H9 (cell line): ENCODE results near the gene KCNRG. TPM values are rescaled to one million over a fixed set of nuclear protein-coding genes. Genes with fewer than 3 reads are reported as not detected.

Experiments
- DNase-seq: peaks from one replicate; pipeline ENCODE4 v3.0.0-alpha.2; 2017
- H2AFZ ChIP-seq: one replicate; pipeline ENCODE4 v1.6.1; 2013; ENCODE audit warnings: mild to moderate bottlenecking, low read length, control low read depth, moderate library complexity
- H2AK5ac ChIP-seq: 2 replicates; pipeline ENCODE4 v1.6.1; 2013; ENCODE audit warnings: low read length, control low read depth, mixed read lengths; ENCODE audit not compliant: insufficient read length
- H2BK120ac ChIP-seq: one replicate; pipeline ENCODE4 v1.6.1; 2013; ENCODE audit warnings: low read depth, mild to moderate bottlenecking, low read length, control low read depth, inconsistent platforms; ENCODE audit not compliant: poor library complexity, severe bottlenecking
- H2BK12ac ChIP-seq: 2 replicates; pipeline ENCODE4 v1.6.1; 2013; ENCODE audit warnings: low read length, control low read depth, mixed read lengths, low read depth; ENCODE audit not compliant: insufficient read length
- H2BK15ac ChIP-seq: 2 replicates; pipeline ENCODE4 v1.6.1; 2013; ENCODE audit warnings: low read depth, low read length, control low read depth
- H2BK20ac ChIP-seq: one replicate; pipeline ENCODE4 v1.6.1; 2013; ENCODE audit warnings: low read depth, mild to moderate bottlenecking, low read length, control low read depth, inconsistent platforms; ENCODE audit not compliant: poor library complexity, severe bottlenecking
- H2BK5ac ChIP-seq: 2 replicates; pipeline ENCODE4 v1.6.1; 2013; ENCODE audit warnings: low read length, control low read depth, mixed read lengths; ENCODE audit not compliant: insufficient read length
- H3K14ac ChIP-seq: 2 replicates; pipeline ENCODE4 v1.6.1; 2013; ENCODE audit warnings: low read length, control low read depth; ENCODE audit not compliant: insufficient read depth
- H3K18ac ChIP-seq: 2 replicates; pipeline ENCODE4 v1.6.1; 2013; ENCODE audit warnings: low read depth, mild to moderate bottlenecking, mixed read lengths, low read length, control low read depth; ENCODE audit not compliant: insufficient read length
- H3K23ac ChIP-seq: 2 replicates; pipeline ENCODE4 v1.6.1; 2013; ENCODE audit warnings: low read length, control low read depth, mixed read lengths, low read depth; ENCODE audit not compliant: insufficient read length
- H3K23me2 ChIP-seq: 2 replicates; pipeline ENCODE4 v1.6.1; 2013; ENCODE audit warnings: low read depth, mild to moderate bottlenecking, mixed read lengths, low read length, control low read depth; ENCODE audit not compliant: insufficient read length, poor library complexity, severe bottlenecking
- H3K27ac ChIP-seq: 2 replicates; pipeline ENCODE4 v1.5.1; 2013; ENCODE audit warnings: low read length, control low read depth, mixed read lengths, low read depth; ENCODE audit not compliant: insufficient read length
- H3K27me3 ChIP-seq: 2 replicates; pipeline ENCODE4 v1.6.1; 2013; ENCODE audit warnings: low read length, control low read depth, inconsistent platforms; ENCODE audit not compliant: insufficient read depth
- H3K4ac ChIP-seq: 2 replicates; pipeline ENCODE4 v1.6.1; 2013; ENCODE audit warnings: low read depth, mild to moderate bottlenecking, control low read depth, inconsistent platforms, low read length, moderate library complexity
- H3K4me1 ChIP-seq: 2 replicates; pipeline ENCODE4 v1.6.1; 2013; ENCODE audit warnings: low read length, control low read depth, inconsistent platforms; ENCODE audit not compliant: insufficient read depth
- H3K4me2 ChIP-seq: 2 replicates; pipeline ENCODE4 v1.6.1; 2013; ENCODE audit warnings: low read length, control low read depth, mixed read lengths; ENCODE audit not compliant: insufficient read length, insufficient read depth
- H3K56ac ChIP-seq: 2 replicates; pipeline ENCODE4 v1.6.1; 2013; ENCODE audit warnings: low read depth, mild to moderate bottlenecking, mixed read lengths, low read length, control low read depth; ENCODE audit not compliant: insufficient read length
- H3K79me1 ChIP-seq: 2 replicates; pipeline ENCODE4 v1.6.1; 2013; ENCODE audit warnings: low read depth, mild to moderate bottlenecking, moderate library complexity, low read length, control low read depth, inconsistent platforms; ENCODE audit not compliant: insufficient read depth, poor library complexity, severe bottlenecking
- H3K79me2 ChIP-seq: 2 replicates; pipeline ENCODE4 v1.6.1; 2013; ENCODE audit warnings: low read length, control low read depth, inconsistent platforms; ENCODE audit not compliant: insufficient read depth
- H3K9ac ChIP-seq: 2 replicates; pipeline ENCODE4 v1.6.1; 2013; ENCODE audit warnings: low read length, control low read depth, mixed read lengths; ENCODE audit not compliant: insufficient read length; ENCODE audit errors: extremely low read depth
- H3K9me3 ChIP-seq: one replicate; pipeline ENCODE4 v1.6.1; 2013; ENCODE audit warnings: low read depth, low read length, inconsistent platforms; ENCODE audit not compliant: control insufficient read depth
- H3T11ph ChIP-seq: one replicate; pipeline ENCODE4 v1.6.1; 2013; ENCODE audit warnings: mild to moderate bottlenecking, low read length, control low read depth, inconsistent platforms
- H4K20me1 ChIP-seq: one replicate; pipeline ENCODE4 v1.6.1; 2013; ENCODE audit not compliant: control insufficient read depth, insufficient read length, insufficient read depth
- H4K5ac ChIP-seq: 2 replicates; pipeline ENCODE4 v1.6.1; 2013; ENCODE audit warnings: low read depth, mild to moderate bottlenecking, mixed read lengths, low read length, control low read depth; ENCODE audit not compliant: insufficient read length
- H4K8ac ChIP-seq: replicated peaks from 2 replicates; pipeline ENCODE4 v1.6.1; 2013; ENCODE audit warnings: low read length, control low read depth, mixed read lengths, low read depth; ENCODE audit not compliant: insufficient read length
- H4K91ac ChIP-seq: 2 replicates; pipeline ENCODE4 v1.6.1; 2013; ENCODE audit warnings: low read depth, mild to moderate bottlenecking, moderate library complexity, mixed read lengths, low read length, control low read depth; ENCODE audit not compliant: insufficient read length
- H3K27ac Mint-ChIP-seq, 3 experiments: 2 replicates in 2 of 3; 3 replicates in 1 of 3; pipeline ENCODE4 v1.8.0; 2020 to 2021; ENCODE audit warnings: mixed read lengths in 3 of 3, mild to moderate bottlenecking in 1 of 3, moderate library complexity in 1 of 3
- H3K27me3 Mint-ChIP-seq: 2 replicates; pipeline ENCODE4 v1.8.0; 2021; ENCODE audit warnings: low read depth, mild to moderate bottlenecking, moderate library complexity, mixed read lengths
- H3K36me3 Mint-ChIP-seq, 3 experiments: 2 replicates in 2 of 3; 3 replicates in 1 of 3; pipeline ENCODE4 v1.8.0; 2020 to 2021; ENCODE audit warnings: low read depth in 3 of 3, mixed read lengths in 3 of 3; ENCODE audit not compliant: insufficient read depth in 1 of 3
- H3K4me1 Mint-ChIP-seq, 2 experiments: 2 replicates each; pipeline ENCODE4 v1.8.0; 2020; ENCODE audit warnings: mixed read lengths in 2 of 2
- H3K4me3 Mint-ChIP-seq, 2 experiments: 2 replicates in 1 of 2; 3 replicates in 1 of 2; pipeline ENCODE4 v1.8.0; 2020 to 2021; ENCODE audit warnings: mild to moderate bottlenecking in 2 of 2, mixed read lengths in 2 of 2, moderate library complexity in 1 of 2
- H3K9me3 Mint-ChIP-seq, 2 experiments: 2 replicates in 1 of 2; 3 replicates in 1 of 2; pipeline ENCODE4 v1.8.0; 2020; ENCODE audit warnings: mild to moderate bottlenecking in 2 of 2, mixed read lengths in 2 of 2, moderate library complexity in 1 of 2
- WGBS: extraction: QIAGEN DNeasy Blood & Tissue Kit; methylation state at CpG from one replicate; pipeline ENCODE4 v1.1.7; 2013; ENCODE audit warnings: missing lambda C conversion rate, low lambda C conversion rate, mixed read lengths; ENCODE audit not compliant: insufficient read length; ENCODE audit errors: extremely low coverage; 5-methylcytosine and 5-hydroxymethylcytosine counted together
- total RNA-seq: library from RNA; stranded (reverse); gene quantifications from 2 replicates; pipeline ENCODE4 v1.2.1, GENCODE V29; 2021
- TF ChIP-seq, protein P1 (sequence below): fragments of 200-600 bp; sonication (generic); conservative IDR thresholded peaks from 3 replicates; pipeline ENCODE4 v1.8.0; 2021; ENCODE audit warnings: antibody characterized with exemption, mild to moderate bottlenecking

The KCNRG gene
- total RNA-seq, 1 experiment from 2014 or later = 0.74 TPM

DNA sequence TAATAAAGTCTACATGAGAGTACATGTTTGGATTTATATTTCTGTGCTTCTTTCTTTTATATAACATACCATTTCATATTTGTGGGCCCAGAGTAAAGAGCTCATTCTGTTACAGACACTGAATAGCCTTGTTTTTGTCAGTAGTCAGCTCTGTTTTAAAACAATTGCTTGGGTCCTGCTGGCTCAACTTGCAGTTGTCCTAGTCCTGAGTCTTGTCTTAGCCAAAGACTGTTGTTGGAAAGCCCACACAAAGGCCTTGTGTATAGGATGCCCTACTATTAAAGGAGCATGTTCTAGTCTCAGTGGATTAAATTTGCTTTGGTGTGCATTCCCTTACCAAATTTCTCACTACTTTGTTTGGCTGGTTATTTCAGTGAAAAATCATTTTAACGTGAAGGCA, 3.8 kb upstream of the KCNRG start:
- Histone ChIP-seq H2BK12ac (no peak overlapping the region), H4K5ac (no peak overlapping the region), H3K23ac (no peak overlapping the region), H3K14ac (no peak overlapping the region), H2AK5ac (no peak overlapping the region), H3K4ac (no peak overlapping the region), H3K79me1 (no peaks in the 10 kb centered on the region), H4K91ac (no peak overlapping the region), H3K27me3 (no peaks in the 10 kb centered on the region), H3K23me2 (no peaks in the 10 kb centered on the region), H3K4me1 (no peaks in the 10 kb centered on the region; the same call in 1 of the 2 replicates), H2BK5ac (no peak overlapping the region), H3T11ph (no peak overlapping the region), H3K27ac (no peak overlapping the region), H2BK20ac (no peak overlapping the region), H3K4me2 (no peak overlapping the region), H2AFZ (no peak overlapping the region), H3K9me3 (no peaks in the 10 kb centered on the region), H3K9ac (no peak overlapping the region), H3K56ac (no peak overlapping the region), H3K18ac (no peak overlapping the region), H2BK15ac (no peak overlapping the region), H4K20me1 (no peaks in the 10 kb centered on the region), H2BK120ac (no peak overlapping the region), H4K8ac (no peak overlapping the region), H3K79me2 (no peaks in the 10 kb centered on the region)
- Mint-ChIP-seq H3K4me3 (no peak overlapping the region), H3K9me3 (0 out of 5 replicates have a peak, but pooled peaks cover 0 to 2% of the 10 kb centered on the region in 2 experiments), H3K27me3 (no peaks in the 10 kb centered on the region), H3K36me3 (peaks cover 27 to 65% (median 47%) of the 10 kb centered on the region in 3 experiments), H3K27ac (peak overlapping the region in 2 of 3 experiments; percentile 9 to 71; a peak in 3 of 7 replicates), H3K4me1 (peaks cover 25 to 33% of the 10 kb centered on the region in 2 experiments)
- DNase-seq = no peak
- no CpG with 5 or more reads among the region's 1 CpG for WGBS
- TF ChIP-seq, protein P1, sequence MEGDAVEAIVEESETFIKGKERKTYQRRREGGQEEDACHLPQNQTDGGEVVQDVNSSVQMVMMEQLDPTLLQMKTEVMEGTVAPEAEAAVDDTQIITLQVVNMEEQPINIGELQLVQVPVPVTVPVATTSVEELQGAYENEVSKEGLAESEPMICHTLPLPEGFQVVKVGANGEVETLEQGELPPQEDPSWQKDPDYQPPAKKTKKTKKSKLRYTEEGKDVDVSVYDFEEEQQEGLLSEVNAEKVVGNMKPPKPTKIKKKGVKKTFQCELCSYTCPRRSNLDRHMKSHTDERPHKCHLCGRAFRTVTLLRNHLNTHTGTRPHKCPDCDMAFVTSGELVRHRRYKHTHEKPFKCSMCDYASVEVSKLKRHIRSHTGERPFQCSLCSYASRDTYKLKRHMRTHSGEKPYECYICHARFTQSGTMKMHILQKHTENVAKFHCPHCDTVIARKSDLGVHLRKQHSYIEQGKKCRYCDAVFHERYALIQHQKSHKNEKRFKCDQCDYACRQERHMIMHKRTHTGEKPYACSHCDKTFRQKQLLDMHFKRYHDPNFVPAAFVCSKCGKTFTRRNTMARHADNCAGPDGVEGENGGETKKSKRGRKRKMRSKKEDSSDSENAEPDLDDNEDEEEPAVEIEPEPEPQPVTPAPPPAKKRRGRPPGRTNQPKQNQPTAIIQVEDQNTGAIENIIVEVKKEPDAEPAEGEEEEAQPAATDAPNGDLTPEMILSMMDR = no peak
